Neural cell (in vitro differentiated cells): Measurements from ENCODE around the gene CHN1. TPM values are rescaled to one million over a fixed set of nuclear protein-coding genes. Genes with fewer than 3 reads are reported as not detected.

Experiments used
- H2AFZ ChIP-seq: fragments of 200-600, 300-800 bp; sonication (generic), shearing (Covaris generic); 2 replicates; pipeline ENCODE4 v1.6.0; 2014; ENCODE audit warnings: low read depth, mild to moderate bottlenecking, antibody characterized with exemption, low read length, moderate library complexity
- H3F3A ChIP-seq: fragments of 200-600 bp; shearing (Covaris generic); 2 replicates; pipeline ENCODE4 v1.6.1; 2016; ENCODE audit warnings: mild to moderate bottlenecking, moderate library complexity, mixed read lengths, antibody characterized with exemption, low read length; ENCODE audit not compliant: insufficient read depth, poor library complexity, severe bottlenecking
- H3K27ac ChIP-seq: fragments of 200-600, 300-800 bp; sonication (generic), shearing (Covaris generic); 2 replicates; pipeline ENCODE4 v1.5.1; 2014; ENCODE audit warnings: mild to moderate bottlenecking, low read length, moderate library complexity
- H3K27me3 ChIP-seq: fragments of 300-800, 200-600 bp; sonication (generic), shearing (Covaris generic); 2 replicates; pipeline ENCODE4 v1.6.0; 2014; ENCODE audit warnings: mild to moderate bottlenecking, low read depth, low read length, moderate library complexity; ENCODE audit not compliant: insufficient read depth
- H3K36me3 ChIP-seq: fragments of 300-800, 200-600 bp; sonication (generic), shearing (Covaris generic); 2 replicates; pipeline ENCODE4 v1.5.1; 2014; ENCODE audit warnings: mild to moderate bottlenecking, antibody characterized with exemption, low read length, moderate library complexity; ENCODE audit not compliant: insufficient read depth
- H3K4me2 ChIP-seq: fragments of 300-800, 200-600 bp; sonication (generic), shearing (Covaris generic); 2 replicates; pipeline ENCODE4 v1.6.0; 2014; ENCODE audit warnings: mild to moderate bottlenecking, low read length
- H3K4me3 ChIP-seq: fragments of 300-800, 200-600 bp; sonication (generic), shearing (Covaris generic); 2 replicates; pipeline ENCODE4 v1.5.1; 2014; ENCODE audit warnings: mild to moderate bottlenecking, low read length, moderate library complexity
- H3K79me2 ChIP-seq: fragments of 200-600 bp; shearing (Covaris generic); replicated peaks from 2 replicates; pipeline ENCODE4 v1.6.0; 2014; ENCODE audit warnings: mild to moderate bottlenecking, low read length, moderate library complexity; ENCODE audit not compliant: insufficient read depth
- H3K9ac ChIP-seq: fragments of 300-800, 200-600 bp; sonication (generic), shearing (Covaris generic); 2 replicates; pipeline ENCODE4 v1.6.1; 2016; ENCODE audit warnings: mild to moderate bottlenecking, low read length, mixed read lengths
- H3K9me2 ChIP-seq: fragments of 200-600 bp; shearing (Covaris generic); 2 replicates; pipeline ENCODE4 v1.6.1; 2016; ENCODE audit warnings: mild to moderate bottlenecking, low read length, mixed read lengths; ENCODE audit not compliant: insufficient read depth
- H3K9me3 ChIP-seq: fragments of 200-600, 300-800 bp; sonication (generic), shearing (Covaris generic); 2 replicates; pipeline ENCODE4 v1.6.1; 2016; ENCODE audit warnings: mild to moderate bottlenecking, mixed run types, low read length, moderate library complexity, mixed read lengths
- H4K20me1 ChIP-seq: fragments of 200-600 bp; shearing (Covaris generic); 2 replicates; pipeline ENCODE4 v1.6.1; 2016; ENCODE audit warnings: mild to moderate bottlenecking, mixed run types; ENCODE audit not compliant: insufficient read depth
- EP300 ChIP-seq: fragments of 450-650 bp; conservative IDR thresholded peaks from 2 replicates; pipeline ENCODE4 v1.6.1; 2014; ENCODE audit warnings: antibody characterized with exemption, mild to moderate bottlenecking, moderate library complexity; ENCODE audit not compliant: poor library complexity, severe bottlenecking
- EZH2 ChIP-seq: fragments of 200-600, 300-800 bp; shearing (Covaris generic), sonication (generic); IDR thresholded peaks from 2 replicates; pipeline ENCODE4 v1.6.1; 2014; ENCODE audit warnings: antibody characterized with exemption, low read length, borderline replicate concordance, mild to moderate bottlenecking; ENCODE audit not compliant: insufficient read depth, poor library complexity, severe bottlenecking
- MXI1 ChIP-seq: fragments of 450-650 bp; conservative IDR thresholded peaks from 2 replicates; pipeline ENCODE4 v1.6.1; 2014; ENCODE audit warnings: antibody characterized with exemption, mild to moderate bottlenecking; ENCODE audit not compliant: poor library complexity, severe bottlenecking
- POLR2AphosphoS5 ChIP-seq: IDR thresholded peaks from 2 replicates; pipeline ENCODE4 v1.6.1; 2012
- RAD21 ChIP-seq: fragments of 450-650 bp; conservative IDR thresholded peaks from 2 replicates; pipeline ENCODE4 v1.6.1; 2014; ENCODE audit warnings: antibody characterized with exemption, mild to moderate bottlenecking, moderate library complexity
- SMC3 ChIP-seq: fragments of 450-650 bp; conservative IDR thresholded peaks from 2 replicates; pipeline ENCODE4 v1.6.1; 2014; ENCODE audit warnings: antibody characterized with exemption, mild to moderate bottlenecking, moderate library complexity; ENCODE audit not compliant: poor library complexity
- TAF1 ChIP-seq: IDR thresholded peaks from 2 replicates; pipeline ENCODE4 v1.6.1; 2012; ENCODE audit warnings: low read depth
- polyA plus RNA-seq: library from polyadenylated mRNA; depleted of rRNA; stranded (reverse); fragments of >200 nt; gene quantifications from 2 replicates; pipeline ENCODE4 v1.2.3, GENCODE V29; 2014
- TF ChIP-seq, protein P1 (sequence below): IDR thresholded peaks from 2 replicates; pipeline ENCODE4 v1.6.1; 2012; ENCODE audit warnings: borderline replicate concordance
- TF ChIP-seq, protein P2 (sequence below): fragments of 450-650 bp; IDR thresholded peaks from 2 replicates; pipeline ENCODE4 v1.5.1; 2014; ENCODE audit warnings: antibody characterized with exemption, mild to moderate bottlenecking, moderate library complexity; ENCODE audit not compliant: poor library complexity, severe bottlenecking

Gene CHN1
- polyA plus RNA-seq, 1 donor from 2014 or later, result 133 TPM

GRCh38 chr2:174882416-174882815 lies 122.8 kb downstream of the CHN1 start:
- no peaks in the 10 kb centered on the region for H3K9me2 ChIP-seq
- TF ChIP-seq EP300 (no peak), EZH2 (no peak), RAD21 (no peak), SMC3 (no peak), MXI1 (no peak)
- TF ChIP-seq, protein P1, sequence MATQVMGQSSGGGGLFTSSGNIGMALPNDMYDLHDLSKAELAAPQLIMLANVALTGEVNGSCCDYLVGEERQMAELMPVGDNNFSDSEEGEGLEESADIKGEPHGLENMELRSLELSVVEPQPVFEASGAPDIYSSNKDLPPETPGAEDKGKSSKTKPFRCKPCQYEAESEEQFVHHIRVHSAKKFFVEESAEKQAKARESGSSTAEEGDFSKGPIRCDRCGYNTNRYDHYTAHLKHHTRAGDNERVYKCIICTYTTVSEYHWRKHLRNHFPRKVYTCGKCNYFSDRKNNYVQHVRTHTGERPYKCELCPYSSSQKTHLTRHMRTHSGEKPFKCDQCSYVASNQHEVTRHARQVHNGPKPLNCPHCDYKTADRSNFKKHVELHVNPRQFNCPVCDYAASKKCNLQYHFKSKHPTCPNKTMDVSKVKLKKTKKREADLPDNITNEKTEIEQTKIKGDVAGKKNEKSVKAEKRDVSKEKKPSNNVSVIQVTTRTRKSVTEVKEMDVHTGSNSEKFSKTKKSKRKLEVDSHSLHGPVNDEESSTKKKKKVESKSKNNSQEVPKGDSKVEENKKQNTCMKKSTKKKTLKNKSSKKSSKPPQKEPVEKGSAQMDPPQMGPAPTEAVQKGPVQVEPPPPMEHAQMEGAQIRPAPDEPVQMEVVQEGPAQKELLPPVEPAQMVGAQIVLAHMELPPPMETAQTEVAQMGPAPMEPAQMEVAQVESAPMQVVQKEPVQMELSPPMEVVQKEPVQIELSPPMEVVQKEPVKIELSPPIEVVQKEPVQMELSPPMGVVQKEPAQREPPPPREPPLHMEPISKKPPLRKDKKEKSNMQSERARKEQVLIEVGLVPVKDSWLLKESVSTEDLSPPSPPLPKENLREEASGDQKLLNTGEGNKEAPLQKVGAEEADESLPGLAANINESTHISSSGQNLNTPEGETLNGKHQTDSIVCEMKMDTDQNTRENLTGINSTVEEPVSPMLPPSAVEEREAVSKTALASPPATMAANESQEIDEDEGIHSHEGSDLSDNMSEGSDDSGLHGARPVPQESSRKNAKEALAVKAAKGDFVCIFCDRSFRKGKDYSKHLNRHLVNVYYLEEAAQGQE, result no peak
- TF ChIP-seq, protein P2, sequence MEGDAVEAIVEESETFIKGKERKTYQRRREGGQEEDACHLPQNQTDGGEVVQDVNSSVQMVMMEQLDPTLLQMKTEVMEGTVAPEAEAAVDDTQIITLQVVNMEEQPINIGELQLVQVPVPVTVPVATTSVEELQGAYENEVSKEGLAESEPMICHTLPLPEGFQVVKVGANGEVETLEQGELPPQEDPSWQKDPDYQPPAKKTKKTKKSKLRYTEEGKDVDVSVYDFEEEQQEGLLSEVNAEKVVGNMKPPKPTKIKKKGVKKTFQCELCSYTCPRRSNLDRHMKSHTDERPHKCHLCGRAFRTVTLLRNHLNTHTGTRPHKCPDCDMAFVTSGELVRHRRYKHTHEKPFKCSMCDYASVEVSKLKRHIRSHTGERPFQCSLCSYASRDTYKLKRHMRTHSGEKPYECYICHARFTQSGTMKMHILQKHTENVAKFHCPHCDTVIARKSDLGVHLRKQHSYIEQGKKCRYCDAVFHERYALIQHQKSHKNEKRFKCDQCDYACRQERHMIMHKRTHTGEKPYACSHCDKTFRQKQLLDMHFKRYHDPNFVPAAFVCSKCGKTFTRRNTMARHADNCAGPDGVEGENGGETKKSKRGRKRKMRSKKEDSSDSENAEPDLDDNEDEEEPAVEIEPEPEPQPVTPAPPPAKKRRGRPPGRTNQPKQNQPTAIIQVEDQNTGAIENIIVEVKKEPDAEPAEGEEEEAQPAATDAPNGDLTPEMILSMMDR, result no peak
- no peaks in the 10 kb centered on the region for H3K27me3 ChIP-seq
- no peaks in the 10 kb centered on the region for H3F3A ChIP-seq
- H4K20me1 ChIP-seq, result no peaks in the 10 kb centered on the region
- H3K79me2 ChIP-seq, result no peaks in the 10 kb centered on the region
- no peak overlapping the region for H2AFZ ChIP-seq
- H3K9ac ChIP-seq, result no peak overlapping the region
- no peak overlapping the region for H3K4me2 ChIP-seq
- no peaks in the 10 kb centered on the region for H3K9me3 ChIP-seq
- no peaks in the 10 kb centered on the region for H3K36me3 ChIP-seq
- H3K4me3 ChIP-seq, result no peak overlapping the region
- H3K27ac ChIP-seq, result no peak overlapping the region

DNA sequence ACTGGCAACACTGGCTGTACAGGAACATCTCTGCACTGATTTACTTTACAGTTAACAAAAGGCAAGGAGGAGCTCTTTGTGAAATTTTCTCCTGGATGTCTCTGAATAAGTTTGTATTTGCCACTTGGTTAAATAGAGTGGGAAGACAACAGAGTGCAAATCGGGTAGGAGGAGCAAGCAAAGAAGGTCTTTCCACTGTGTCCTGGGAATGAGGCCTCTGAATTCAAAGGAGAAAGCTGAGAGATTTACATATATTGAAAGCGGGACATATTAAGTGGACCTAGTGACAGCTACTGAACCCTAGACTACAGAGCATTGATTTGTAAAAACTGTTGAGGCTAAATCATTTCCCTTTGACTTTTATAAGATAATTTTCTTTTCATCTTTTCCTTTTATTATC lies 123.5 kb downstream of the CHN1 start:
- Histone ChIP-seq H3F3A (no peaks in the 10 kb centered on the region), H3K27me3 (no peaks in the 10 kb centered on the region), H3K9me2 (no peaks in the 10 kb centered on the region), H3K4me2 (no peak overlapping the region), H4K20me1 (no peaks in the 10 kb centered on the region), H3K9ac (no peak overlapping the region), H3K27ac (peak overlapping the region; percentile 22), H3K9me3 (no peaks in the 10 kb centered on the region), H3K36me3 (no peaks in the 10 kb centered on the region), H2AFZ (no peak overlapping the region), H3K79me2 (no peaks in the 10 kb centered on the region), H3K4me3 (no peak overlapping the region)
- TF ChIP-seq TAF1 (no peak), POLR2AphosphoS5 (no peak), RAD21 (no peak), SMC3 (no peak)
- TF ChIP-seq, protein P2, result no peak
